ENCODE data around the gene BMAL1.
A peak's percentile ranks its signal among the peaks of the same experiment; 100 is the strongest.

Gene BMAL1

DNA sequence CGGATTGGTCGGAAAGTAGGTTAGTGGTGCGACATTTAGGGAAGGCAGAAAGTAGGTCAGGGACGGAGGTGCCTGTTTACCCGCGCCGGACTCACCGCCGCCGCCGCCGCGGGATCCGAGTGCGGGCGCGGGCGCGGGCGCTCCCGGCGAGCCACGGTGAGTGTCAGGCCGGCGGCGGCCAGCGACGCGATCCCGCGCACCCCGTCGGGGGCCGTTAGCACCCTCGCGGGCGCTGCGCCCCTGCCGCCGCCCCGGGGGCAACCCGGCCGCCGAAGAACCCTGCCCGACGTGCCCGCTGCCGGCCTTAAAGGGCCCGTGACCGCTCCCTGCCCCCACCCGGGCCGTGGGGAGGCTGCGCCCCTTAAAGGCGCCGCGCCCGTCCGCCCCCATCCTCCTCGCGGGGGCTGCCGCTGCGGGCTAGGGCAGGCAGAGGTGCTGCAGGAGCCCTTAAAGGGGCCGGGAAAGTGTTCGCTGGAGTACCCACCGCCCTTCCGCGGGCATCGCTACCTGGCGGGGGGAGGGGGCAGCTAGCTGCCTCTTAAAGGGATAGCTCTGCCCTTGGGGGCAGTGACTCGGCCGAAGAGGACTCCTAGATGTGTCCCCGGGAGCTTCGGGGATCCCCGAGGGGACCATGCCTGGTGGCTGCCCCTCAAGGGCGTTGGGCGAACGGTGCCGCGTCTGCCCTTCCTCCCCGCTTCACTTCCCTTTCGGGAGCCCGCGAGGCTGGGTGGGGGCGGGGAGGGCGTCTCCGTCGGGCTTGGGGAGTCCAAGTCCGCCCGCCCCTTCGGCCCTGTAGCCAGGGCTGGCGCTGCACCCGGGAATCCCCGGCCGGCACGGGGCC lies at the start of gene BMAL1:
Gene BMAL1 (plus strand): TSS at position 23 of the 841 bp plus-strand sequence. CDS start 76,519 bp downstream, outside the sequence.
- H3K9me3 ChIP-seq (ENCODE audit: control insufficient read depth in 5 of 5, low read length in 5 of 5), result no peaks in the 10 kb centered on the region
- no peaks in the 10 kb centered on the region for H3K36me3 ChIP-seq (ENCODE audit: control insufficient read depth in 5 of 5, insufficient read depth in 5 of 5, low read length in 5 of 5)
- H3K4me3 ChIP-seq (ENCODE audit: low read depth in 1 of 5, low read length in 5 of 5), result peak within 1 kb of the TSS; percentile 87 to 93 (median 92)
- no peaks in the 10 kb centered on the region for H3K27me3 ChIP-seq (ENCODE audit: control insufficient read depth in 5 of 5, insufficient read depth in 4 of 5, low read length in 5 of 5)
- peak within 1 kb of the TSS; percentile 92 for H3K27ac ChIP-seq (ENCODE audit: low read depth, low read length)
- peaks cover 3 to 36% (median 34%) of the 10 kb centered on the region in 5 donors for H3K4me1 ChIP-seq (ENCODE audit: control insufficient read depth in 5 of 5, insufficient read depth in 5 of 5, low read length in 5 of 5)
- H3K9ac ChIP-seq (ENCODE audit: low read length in 5 of 5), result peak within 1 kb of the TSS; percentile 79 to 91 (median 85)

DNA sequence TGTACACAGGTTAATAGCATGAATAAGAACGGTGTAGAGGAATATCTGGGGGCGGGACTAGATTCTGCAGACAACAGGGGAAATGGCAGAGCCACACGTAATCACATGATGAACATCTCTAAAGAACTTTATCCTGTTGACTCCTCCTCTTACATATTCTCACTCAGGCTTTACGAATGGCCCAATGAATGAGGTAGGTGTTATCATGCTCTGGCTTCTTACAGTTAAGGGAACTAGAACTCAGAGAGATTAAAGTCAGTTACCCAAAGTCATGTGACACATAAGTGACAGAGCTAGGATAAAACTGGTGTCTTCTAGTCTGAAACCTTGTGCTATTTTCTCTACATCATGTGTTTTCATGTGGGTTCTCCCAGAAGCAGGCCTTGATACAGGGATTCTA lies 49.0 kb upstream of the BMAL1 start:
- Histone ChIP-seq H3K27me3 (ENCODE audit: control insufficient read depth in 5 of 5, insufficient read depth in 4 of 5, low read length in 5 of 5) (no peaks in the 10 kb centered on the region), H3K27ac (ENCODE audit: low read depth, low read length) (no peak overlapping the region), H3K4me1 (ENCODE audit: control insufficient read depth in 5 of 5, insufficient read depth in 5 of 5, low read length in 5 of 5) (peaks cover 0 to 20% (median 19%) of the 10 kb centered on the region in 5 donors), H3K36me3 (ENCODE audit: control insufficient read depth in 5 of 5, insufficient read depth in 5 of 5, low read length in 5 of 5) (no peaks in the 10 kb centered on the region), H3K4me3 (ENCODE audit: low read depth in 1 of 5, low read length in 5 of 5) (no peak overlapping the region), H3K9me3 (ENCODE audit: control insufficient read depth in 5 of 5, low read length in 5 of 5) (no peaks in the 10 kb centered on the region), H3K9ac (ENCODE audit: low read length in 5 of 5) (no peak overlapping the region)

DNA sequence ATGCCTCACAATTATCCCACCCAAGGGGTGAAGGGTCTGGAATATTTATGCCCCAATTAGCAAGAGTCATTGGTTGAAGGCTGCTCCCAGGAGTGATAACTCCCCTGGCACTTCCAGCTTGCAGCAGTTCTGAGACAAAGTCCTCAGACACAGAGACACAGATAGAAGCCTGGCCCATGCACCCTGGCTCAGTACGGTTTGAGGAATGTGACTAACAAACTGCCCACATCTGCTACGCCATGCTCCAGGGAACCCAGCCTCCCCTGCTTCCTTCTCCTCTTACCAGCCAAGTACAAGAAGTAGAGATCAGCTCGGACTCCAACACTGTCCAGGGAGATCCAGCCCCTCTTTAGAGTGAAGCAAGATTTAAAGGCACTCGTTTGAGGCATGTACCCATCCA lies 48.5 kb upstream of the BMAL1 start:
- no peak overlapping the region for H3K9ac ChIP-seq (ENCODE audit: low read length in 5 of 5)
- H3K27ac ChIP-seq (ENCODE audit: low read depth, low read length), result peak overlapping the region; percentile 34
- H3K27me3 ChIP-seq (ENCODE audit: control insufficient read depth in 5 of 5, insufficient read depth in 4 of 5, low read length in 5 of 5), result no peaks in the 10 kb centered on the region
- H3K36me3 ChIP-seq (ENCODE audit: control insufficient read depth in 5 of 5, insufficient read depth in 5 of 5, low read length in 5 of 5), result no peaks in the 10 kb centered on the region
- H3K4me3 ChIP-seq (ENCODE audit: low read depth in 1 of 5, low read length in 5 of 5), result no peak overlapping the region
- no peaks in the 10 kb centered on the region for H3K9me3 ChIP-seq (ENCODE audit: control insufficient read depth in 5 of 5, low read length in 5 of 5)
- peaks cover 0 to 20% (median 19%) of the 10 kb centered on the region in 5 donors for H3K4me1 ChIP-seq (ENCODE audit: control insufficient read depth in 5 of 5, insufficient read depth in 5 of 5, low read length in 5 of 5)

DNA sequence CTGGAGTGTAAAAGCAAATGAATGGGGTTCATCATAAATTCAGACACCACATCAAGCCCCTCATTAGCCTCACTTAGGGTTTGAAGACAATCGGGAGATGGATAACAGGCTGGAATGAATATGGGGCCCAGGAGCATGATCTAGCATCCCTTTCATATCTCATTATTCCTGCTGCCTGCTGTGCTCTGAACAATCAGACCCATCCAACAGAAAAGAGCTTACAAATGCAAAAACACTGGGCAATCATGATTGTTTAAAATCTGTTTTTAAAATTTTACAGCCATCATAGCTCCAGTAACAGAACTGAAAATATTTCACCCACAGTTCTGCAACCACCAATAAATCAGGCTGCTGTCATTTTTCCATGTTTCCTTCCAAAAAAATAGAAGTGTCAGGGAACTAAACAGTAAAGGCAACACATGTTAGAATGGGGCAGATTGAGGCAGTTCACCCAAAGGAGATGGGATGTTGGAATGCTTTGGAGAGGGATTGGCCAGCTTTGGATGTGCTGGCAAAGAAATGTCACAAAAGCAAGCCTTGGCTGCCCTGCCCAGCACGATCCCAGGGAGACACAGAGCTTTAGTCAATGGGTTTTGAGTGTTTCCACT lies 47.8 kb upstream of the BMAL1 start:
- H3K36me3 ChIP-seq (ENCODE audit: control insufficient read depth in 5 of 5, insufficient read depth in 5 of 5, low read length in 5 of 5), result no peaks in the 10 kb centered on the region
- no peak overlapping the region for H3K9ac ChIP-seq (ENCODE audit: low read length in 5 of 5)
- H3K4me1 ChIP-seq (ENCODE audit: control insufficient read depth in 5 of 5, insufficient read depth in 5 of 5, low read length in 5 of 5), result peaks cover 0 to 20% (median 19%) of the 10 kb centered on the region in 5 donors
- H3K4me3 ChIP-seq (ENCODE audit: low read depth in 1 of 5, low read length in 5 of 5), result no peak overlapping the region
- no peaks in the 10 kb centered on the region for H3K27me3 ChIP-seq (ENCODE audit: control insufficient read depth in 5 of 5, insufficient read depth in 4 of 5, low read length in 5 of 5)
- peak overlapping the region; percentile 34 for H3K27ac ChIP-seq (ENCODE audit: low read depth, low read length)
- no peaks in the 10 kb centered on the region for H3K9me3 ChIP-seq (ENCODE audit: control insufficient read depth in 5 of 5, low read length in 5 of 5)

DNA sequence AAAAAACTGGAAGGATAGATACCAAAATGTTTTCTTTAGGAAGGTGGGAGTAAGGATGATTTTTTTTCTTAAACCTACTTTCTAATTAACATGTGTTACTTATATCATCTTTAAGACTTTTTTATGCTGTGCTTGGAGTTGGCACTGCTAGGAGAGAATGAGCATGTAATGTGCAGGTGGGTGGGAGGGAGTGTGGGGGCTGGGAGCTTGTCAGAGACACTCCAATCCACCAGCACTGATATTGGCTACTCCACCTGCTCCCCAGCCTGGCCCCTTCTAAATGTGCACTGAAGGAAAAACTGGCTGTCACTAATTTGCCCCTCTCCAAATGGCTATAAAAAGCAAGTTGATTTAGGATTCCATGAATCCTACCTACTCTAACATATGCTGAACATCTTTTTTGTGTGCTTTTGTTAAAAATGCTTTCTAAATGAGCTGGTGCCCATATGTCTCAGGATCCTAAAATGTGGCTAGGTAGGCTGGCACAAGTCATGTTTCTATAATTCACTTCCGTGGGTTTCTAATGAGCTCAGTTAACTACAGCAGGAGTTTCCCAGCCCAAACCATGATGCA lies 44.3 kb upstream of the BMAL1 start:
- H3K27me3 ChIP-seq (ENCODE audit: control insufficient read depth in 5 of 5, insufficient read depth in 4 of 5, low read length in 5 of 5), result no peaks in the 10 kb centered on the region
- peaks cover 0 to 26% (median 24%) of the 10 kb centered on the region in 5 donors for H3K4me1 ChIP-seq (ENCODE audit: control insufficient read depth in 5 of 5, insufficient read depth in 5 of 5, low read length in 5 of 5)
- H3K36me3 ChIP-seq (ENCODE audit: control insufficient read depth in 5 of 5, insufficient read depth in 5 of 5, low read length in 5 of 5), result no peaks in the 10 kb centered on the region
- no peak overlapping the region for H3K27ac ChIP-seq (ENCODE audit: low read depth, low read length)
- no peak overlapping the region for H3K4me3 ChIP-seq (ENCODE audit: low read depth in 1 of 5, low read length in 5 of 5)
- peaks cover 0 to 4% (median 0%) of the 10 kb centered on the region in 5 donors for H3K9me3 ChIP-seq (ENCODE audit: control insufficient read depth in 5 of 5, low read length in 5 of 5)
- H3K9ac ChIP-seq (ENCODE audit: low read length in 5 of 5), result no peak overlapping the region

DNA sequence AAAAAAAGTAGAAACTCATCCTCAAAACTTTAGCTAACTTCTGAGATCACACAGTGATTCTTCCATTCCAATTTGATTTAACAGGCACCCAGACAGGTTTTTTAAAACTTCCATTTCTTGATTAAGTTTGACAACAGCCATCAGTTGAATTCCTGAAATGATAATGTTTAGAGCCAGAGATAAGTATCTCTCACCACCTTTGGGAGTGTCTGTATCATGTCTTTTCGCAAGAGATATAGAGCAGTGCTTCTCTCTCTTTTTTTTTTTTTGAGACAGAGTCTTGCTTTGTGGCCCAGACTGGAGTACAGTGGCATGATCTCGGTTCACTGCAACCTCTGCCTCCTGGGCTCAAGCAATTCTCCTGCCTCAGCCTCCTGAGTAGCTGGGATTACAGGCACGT lies 41.7 kb upstream of the BMAL1 start:
- Histone ChIP-seq H3K9me3 (ENCODE audit: control insufficient read depth in 5 of 5, low read length in 5 of 5) (peaks cover 0 to 4% (median 0%) of the 10 kb centered on the region in 5 donors), H3K4me3 (ENCODE audit: low read depth in 1 of 5, low read length in 5 of 5) (no peak overlapping the region), H3K9ac (ENCODE audit: low read length in 5 of 5) (no peak overlapping the region), H3K27me3 (ENCODE audit: control insufficient read depth in 5 of 5, insufficient read depth in 4 of 5, low read length in 5 of 5) (no peaks in the 10 kb centered on the region), H3K36me3 (ENCODE audit: control insufficient read depth in 5 of 5, insufficient read depth in 5 of 5, low read length in 5 of 5) (no peaks in the 10 kb centered on the region), H3K27ac (ENCODE audit: low read depth, low read length) (no peak overlapping the region), H3K4me1 (ENCODE audit: control insufficient read depth in 5 of 5, insufficient read depth in 5 of 5, low read length in 5 of 5) (peaks cover 0 to 8% (median 4%) of the 10 kb centered on the region in 5 donors)

DNA sequence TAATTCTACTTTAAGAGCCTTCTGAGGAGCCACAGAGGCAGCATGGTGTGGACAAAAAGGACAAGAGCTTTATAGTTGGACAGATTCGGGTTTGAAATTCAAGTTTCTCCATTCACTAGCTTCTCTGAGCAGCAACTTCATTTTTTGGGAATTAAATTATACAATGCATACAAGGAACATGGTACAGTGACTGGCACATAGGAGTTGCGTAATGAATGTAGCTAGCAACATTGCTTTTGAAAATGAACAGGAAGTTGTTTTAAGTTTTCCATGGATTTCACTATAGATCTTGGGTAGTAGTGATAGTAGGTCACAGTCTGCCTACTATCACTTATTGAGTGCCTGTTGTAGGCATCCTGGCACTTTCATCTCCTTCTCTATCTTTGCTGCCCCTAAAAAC lies 41.0 kb upstream of the BMAL1 start:
- no peaks in the 10 kb centered on the region for H3K36me3 ChIP-seq (ENCODE audit: control insufficient read depth in 5 of 5, insufficient read depth in 5 of 5, low read length in 5 of 5)
- no peak overlapping the region for H3K27ac ChIP-seq (ENCODE audit: low read depth, low read length)
- H3K27me3 ChIP-seq (ENCODE audit: control insufficient read depth in 5 of 5, insufficient read depth in 4 of 5, low read length in 5 of 5), result no peaks in the 10 kb centered on the region
- H3K9me3 ChIP-seq (ENCODE audit: control insufficient read depth in 5 of 5, low read length in 5 of 5), result peaks cover 0 to 4% (median 0%) of the 10 kb centered on the region in 5 donors
- no peak overlapping the region for H3K4me3 ChIP-seq (ENCODE audit: low read depth in 1 of 5, low read length in 5 of 5)
- no peak overlapping the region for H3K9ac ChIP-seq (ENCODE audit: low read length in 5 of 5)
- H3K4me1 ChIP-seq (ENCODE audit: control insufficient read depth in 5 of 5, insufficient read depth in 5 of 5, low read length in 5 of 5), result peaks cover 0 to 8% (median 4%) of the 10 kb centered on the region in 5 donors

DNA sequence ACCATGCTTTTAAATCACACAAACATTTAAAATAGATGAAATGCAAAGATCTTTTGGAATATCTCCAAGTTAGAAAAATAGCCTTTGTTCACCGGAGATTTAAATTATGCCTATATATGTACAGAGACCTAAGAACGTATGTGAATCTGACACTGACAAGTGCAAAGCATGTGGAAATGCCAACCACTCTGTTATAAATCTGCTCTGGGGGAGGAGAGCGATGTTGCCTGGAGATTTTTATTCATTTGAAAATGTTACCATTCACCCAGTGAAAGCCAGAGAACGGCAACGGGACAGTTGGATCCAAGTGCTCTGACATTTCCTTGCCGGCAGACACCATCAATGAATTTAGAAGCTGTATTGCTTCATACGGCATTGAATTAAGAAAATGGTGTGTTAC lies 39.8 kb upstream of the BMAL1 start:
- Histone ChIP-seq H3K27ac (ENCODE audit: low read depth, low read length) (no peak overlapping the region), H3K4me1 (ENCODE audit: control insufficient read depth in 5 of 5, insufficient read depth in 5 of 5, low read length in 5 of 5) (peaks cover 0 to 8% (median 4%) of the 10 kb centered on the region in 5 donors), H3K9me3 (ENCODE audit: control insufficient read depth in 5 of 5, low read length in 5 of 5) (peaks cover 0 to 4% (median 0%) of the 10 kb centered on the region in 5 donors), H3K27me3 (ENCODE audit: control insufficient read depth in 5 of 5, insufficient read depth in 4 of 5, low read length in 5 of 5) (no peaks in the 10 kb centered on the region), H3K9ac (ENCODE audit: low read length in 5 of 5) (no peak overlapping the region), H3K36me3 (ENCODE audit: control insufficient read depth in 5 of 5, insufficient read depth in 5 of 5, low read length in 5 of 5) (no peaks in the 10 kb centered on the region), H3K4me3 (ENCODE audit: low read depth in 1 of 5, low read length in 5 of 5) (no peak overlapping the region)

DNA sequence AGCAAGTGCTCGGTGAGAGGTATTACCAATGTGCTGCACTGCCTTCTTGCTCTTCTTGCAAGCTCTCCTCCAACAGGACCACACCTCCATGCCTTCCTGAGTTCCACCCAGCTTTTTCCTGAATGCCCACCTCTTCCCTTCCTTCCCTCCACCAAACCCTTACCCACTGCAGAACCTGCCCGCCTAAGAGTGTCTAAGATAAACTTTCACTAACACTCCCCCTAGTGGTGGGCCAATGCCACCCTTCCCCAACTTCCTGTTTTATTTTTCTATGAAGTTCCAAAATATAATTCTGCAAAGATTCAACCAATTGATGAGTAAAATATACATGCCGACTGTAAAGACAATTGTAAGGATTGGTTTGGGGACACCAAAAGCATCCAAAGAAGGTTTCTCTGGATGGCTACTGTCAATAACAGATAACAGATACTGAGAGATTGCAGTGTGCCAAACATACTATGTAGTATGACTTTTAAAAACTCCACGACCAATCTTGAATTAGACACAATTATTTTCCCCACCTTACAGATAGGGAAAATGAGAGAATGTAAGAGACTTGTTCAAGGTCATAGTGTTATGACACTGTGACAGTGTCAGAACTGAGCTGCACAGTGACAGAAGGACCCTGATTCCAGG lies 38.6 kb upstream of the BMAL1 start:
- no peak overlapping the region for H3K9ac ChIP-seq (ENCODE audit: low read length in 5 of 5)
- H3K36me3 ChIP-seq (ENCODE audit: control insufficient read depth in 5 of 5, insufficient read depth in 5 of 5, low read length in 5 of 5), result no peaks in the 10 kb centered on the region
- H3K27me3 ChIP-seq (ENCODE audit: control insufficient read depth in 5 of 5, insufficient read depth in 4 of 5, low read length in 5 of 5), result no peaks in the 10 kb centered on the region
- H3K4me1 ChIP-seq (ENCODE audit: control insufficient read depth in 5 of 5, insufficient read depth in 5 of 5, low read length in 5 of 5), result peaks cover 0 to 8% (median 4%) of the 10 kb centered on the region in 5 donors
- H3K27ac ChIP-seq (ENCODE audit: low read depth, low read length), result no peak overlapping the region
- no peak overlapping the region for H3K4me3 ChIP-seq (ENCODE audit: low read depth in 1 of 5, low read length in 5 of 5)
- H3K9me3 ChIP-seq (ENCODE audit: control insufficient read depth in 5 of 5, low read length in 5 of 5), result peaks cover 0 to 4% (median 0%) of the 10 kb centered on the region in 5 donors
